Testis (tissue), 2 donors: ENCODE measurements around the gene KLF18.

ENCODE experiments used
- POLR2A ChIP-seq: fragments of 450-650 bp; IDR thresholded peaks from one replicate; pipeline ENCODE4 v1.6.1; 2017; ENCODE audit warnings: antibody characterized with exemption, mild to moderate bottlenecking, moderate library complexity
- TF ChIP-seq, protein P1 (sequence below), 3 experiments: fragments of 450-650 bp in 2 of 3; fragments of 200-600 bp in 1 of 3; sonication (generic) in 1 of 3; IDR thresholded peaks; one replicate each; pipeline ENCODE4 v1.5.1; 2016 to 2019; ENCODE audit warnings: antibody characterized with exemption in 3 of 3, mild to moderate bottlenecking in 2 of 3, moderate library complexity in 1 of 3

DNA sequence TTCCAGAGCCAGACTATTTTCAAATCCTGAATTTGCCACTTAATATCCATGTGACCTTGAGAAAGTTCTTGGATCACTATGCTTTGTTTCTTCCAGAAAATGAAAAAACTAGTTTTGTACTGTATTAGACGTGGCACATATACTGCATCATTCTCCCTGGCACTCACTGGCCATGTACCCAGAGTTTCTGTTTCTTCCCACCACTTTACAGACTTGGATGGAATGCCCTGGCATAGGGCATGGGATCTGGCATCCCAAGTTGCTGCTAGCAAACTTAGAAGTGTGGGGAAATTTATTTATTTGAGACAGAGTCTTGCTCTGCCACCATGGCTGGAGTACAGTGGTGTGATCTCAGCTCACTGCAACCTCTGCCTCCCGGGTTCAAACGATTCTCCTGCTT is 10.0 kb downstream of the KLF18 start:
- TF ChIP-seq, protein P1, sequence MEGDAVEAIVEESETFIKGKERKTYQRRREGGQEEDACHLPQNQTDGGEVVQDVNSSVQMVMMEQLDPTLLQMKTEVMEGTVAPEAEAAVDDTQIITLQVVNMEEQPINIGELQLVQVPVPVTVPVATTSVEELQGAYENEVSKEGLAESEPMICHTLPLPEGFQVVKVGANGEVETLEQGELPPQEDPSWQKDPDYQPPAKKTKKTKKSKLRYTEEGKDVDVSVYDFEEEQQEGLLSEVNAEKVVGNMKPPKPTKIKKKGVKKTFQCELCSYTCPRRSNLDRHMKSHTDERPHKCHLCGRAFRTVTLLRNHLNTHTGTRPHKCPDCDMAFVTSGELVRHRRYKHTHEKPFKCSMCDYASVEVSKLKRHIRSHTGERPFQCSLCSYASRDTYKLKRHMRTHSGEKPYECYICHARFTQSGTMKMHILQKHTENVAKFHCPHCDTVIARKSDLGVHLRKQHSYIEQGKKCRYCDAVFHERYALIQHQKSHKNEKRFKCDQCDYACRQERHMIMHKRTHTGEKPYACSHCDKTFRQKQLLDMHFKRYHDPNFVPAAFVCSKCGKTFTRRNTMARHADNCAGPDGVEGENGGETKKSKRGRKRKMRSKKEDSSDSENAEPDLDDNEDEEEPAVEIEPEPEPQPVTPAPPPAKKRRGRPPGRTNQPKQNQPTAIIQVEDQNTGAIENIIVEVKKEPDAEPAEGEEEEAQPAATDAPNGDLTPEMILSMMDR (IDR thresholded peaks at IDR 0.05): no peak
- TF ChIP-seq POLR2A: no peak
